H9 (cell line): ENCODE results near the gene SRPK2. TPM values are rescaled to one million over a fixed set of nuclear protein-coding genes. Genes with fewer than 3 reads are reported as not detected.

ENCODE experiments used
- DNase-seq: peaks from one replicate; pipeline ENCODE4 v3.0.0-alpha.2; 2017
- H2AFZ ChIP-seq: one replicate; pipeline ENCODE4 v1.6.1; 2013; ENCODE audit warnings: mild to moderate bottlenecking, low read length, control low read depth, moderate library complexity
- H2AK5ac ChIP-seq: 2 replicates; pipeline ENCODE4 v1.6.1; 2013; ENCODE audit warnings: low read length, control low read depth, mixed read lengths; ENCODE audit not compliant: insufficient read length
- H2BK120ac ChIP-seq: one replicate; pipeline ENCODE4 v1.6.1; 2013; ENCODE audit warnings: low read depth, mild to moderate bottlenecking, low read length, control low read depth, inconsistent platforms; ENCODE audit not compliant: poor library complexity, severe bottlenecking
- H2BK12ac ChIP-seq: 2 replicates; pipeline ENCODE4 v1.6.1; 2013; ENCODE audit warnings: low read length, control low read depth, mixed read lengths, low read depth; ENCODE audit not compliant: insufficient read length
- H2BK15ac ChIP-seq: 2 replicates; pipeline ENCODE4 v1.6.1; 2013; ENCODE audit warnings: low read depth, low read length, control low read depth
- H2BK20ac ChIP-seq: one replicate; pipeline ENCODE4 v1.6.1; 2013; ENCODE audit warnings: low read depth, mild to moderate bottlenecking, low read length, control low read depth, inconsistent platforms; ENCODE audit not compliant: poor library complexity, severe bottlenecking
- H2BK5ac ChIP-seq: 2 replicates; pipeline ENCODE4 v1.6.1; 2013; ENCODE audit warnings: low read length, control low read depth, mixed read lengths; ENCODE audit not compliant: insufficient read length
- H3K14ac ChIP-seq: 2 replicates; pipeline ENCODE4 v1.6.1; 2013; ENCODE audit warnings: low read length, control low read depth; ENCODE audit not compliant: insufficient read depth
- H3K18ac ChIP-seq: 2 replicates; pipeline ENCODE4 v1.6.1; 2013; ENCODE audit warnings: low read depth, mild to moderate bottlenecking, mixed read lengths, low read length, control low read depth; ENCODE audit not compliant: insufficient read length
- H3K23ac ChIP-seq: 2 replicates; pipeline ENCODE4 v1.6.1; 2013; ENCODE audit warnings: low read length, control low read depth, mixed read lengths, low read depth; ENCODE audit not compliant: insufficient read length
- H3K23me2 ChIP-seq: 2 replicates; pipeline ENCODE4 v1.6.1; 2013; ENCODE audit warnings: low read depth, mild to moderate bottlenecking, mixed read lengths, low read length, control low read depth; ENCODE audit not compliant: insufficient read length, poor library complexity, severe bottlenecking
- H3K27ac ChIP-seq: 2 replicates; pipeline ENCODE4 v1.5.1; 2013; ENCODE audit warnings: low read length, control low read depth, mixed read lengths, low read depth; ENCODE audit not compliant: insufficient read length
- H3K27me3 ChIP-seq: 2 replicates; pipeline ENCODE4 v1.6.1; 2013; ENCODE audit warnings: low read length, control low read depth, inconsistent platforms; ENCODE audit not compliant: insufficient read depth
- H3K4ac ChIP-seq: 2 replicates; pipeline ENCODE4 v1.6.1; 2013; ENCODE audit warnings: low read depth, mild to moderate bottlenecking, control low read depth, inconsistent platforms, low read length, moderate library complexity
- H3K4me1 ChIP-seq: 2 replicates; pipeline ENCODE4 v1.6.1; 2013; ENCODE audit warnings: low read length, control low read depth, inconsistent platforms; ENCODE audit not compliant: insufficient read depth
- H3K4me2 ChIP-seq: 2 replicates; pipeline ENCODE4 v1.6.1; 2013; ENCODE audit warnings: low read length, control low read depth, mixed read lengths; ENCODE audit not compliant: insufficient read length, insufficient read depth
- H3K56ac ChIP-seq: 2 replicates; pipeline ENCODE4 v1.6.1; 2013; ENCODE audit warnings: low read depth, mild to moderate bottlenecking, mixed read lengths, low read length, control low read depth; ENCODE audit not compliant: insufficient read length
- H3K79me1 ChIP-seq: 2 replicates; pipeline ENCODE4 v1.6.1; 2013; ENCODE audit warnings: low read depth, mild to moderate bottlenecking, moderate library complexity, low read length, control low read depth, inconsistent platforms; ENCODE audit not compliant: insufficient read depth, poor library complexity, severe bottlenecking
- H3K79me2 ChIP-seq: 2 replicates; pipeline ENCODE4 v1.6.1; 2013; ENCODE audit warnings: low read length, control low read depth, inconsistent platforms; ENCODE audit not compliant: insufficient read depth
- H3K9ac ChIP-seq: 2 replicates; pipeline ENCODE4 v1.6.1; 2013; ENCODE audit warnings: low read length, control low read depth, mixed read lengths; ENCODE audit not compliant: insufficient read length; ENCODE audit errors: extremely low read depth
- H3K9me3 ChIP-seq: one replicate; pipeline ENCODE4 v1.6.1; 2013; ENCODE audit warnings: low read depth, low read length, inconsistent platforms; ENCODE audit not compliant: control insufficient read depth
- H3T11ph ChIP-seq: one replicate; pipeline ENCODE4 v1.6.1; 2013; ENCODE audit warnings: mild to moderate bottlenecking, low read length, control low read depth, inconsistent platforms
- H4K20me1 ChIP-seq: one replicate; pipeline ENCODE4 v1.6.1; 2013; ENCODE audit not compliant: control insufficient read depth, insufficient read length, insufficient read depth
- H4K5ac ChIP-seq: 2 replicates; pipeline ENCODE4 v1.6.1; 2013; ENCODE audit warnings: low read depth, mild to moderate bottlenecking, mixed read lengths, low read length, control low read depth; ENCODE audit not compliant: insufficient read length
- H4K8ac ChIP-seq: replicated peaks from 2 replicates; pipeline ENCODE4 v1.6.1; 2013; ENCODE audit warnings: low read length, control low read depth, mixed read lengths, low read depth; ENCODE audit not compliant: insufficient read length
- H4K91ac ChIP-seq: 2 replicates; pipeline ENCODE4 v1.6.1; 2013; ENCODE audit warnings: low read depth, mild to moderate bottlenecking, moderate library complexity, mixed read lengths, low read length, control low read depth; ENCODE audit not compliant: insufficient read length
- H3K27ac Mint-ChIP-seq, 3 experiments: 2 replicates in 2 of 3; 3 replicates in 1 of 3; pipeline ENCODE4 v1.8.0; 2020 to 2021; ENCODE audit warnings: mixed read lengths in 3 of 3, mild to moderate bottlenecking in 1 of 3, moderate library complexity in 1 of 3
- H3K27me3 Mint-ChIP-seq: 2 replicates; pipeline ENCODE4 v1.8.0; 2021; ENCODE audit warnings: low read depth, mild to moderate bottlenecking, moderate library complexity, mixed read lengths
- H3K36me3 Mint-ChIP-seq, 3 experiments: 2 replicates in 2 of 3; 3 replicates in 1 of 3; pipeline ENCODE4 v1.8.0; 2020 to 2021; ENCODE audit warnings: low read depth in 3 of 3, mixed read lengths in 3 of 3; ENCODE audit not compliant: insufficient read depth in 1 of 3
- H3K4me1 Mint-ChIP-seq, 2 experiments: 2 replicates each; pipeline ENCODE4 v1.8.0; 2020; ENCODE audit warnings: mixed read lengths in 2 of 2
- H3K4me3 Mint-ChIP-seq, 2 experiments: 2 replicates in 1 of 2; 3 replicates in 1 of 2; pipeline ENCODE4 v1.8.0; 2020 to 2021; ENCODE audit warnings: mild to moderate bottlenecking in 2 of 2, mixed read lengths in 2 of 2, moderate library complexity in 1 of 2
- H3K9me3 Mint-ChIP-seq, 2 experiments: 2 replicates in 1 of 2; 3 replicates in 1 of 2; pipeline ENCODE4 v1.8.0; 2020; ENCODE audit warnings: mild to moderate bottlenecking in 2 of 2, mixed read lengths in 2 of 2, moderate library complexity in 1 of 2
- CTCF ChIP-seq: fragments of 200-600 bp; sonication (generic); conservative IDR thresholded peaks from 3 replicates; pipeline ENCODE4 v1.8.0; 2021; ENCODE audit warnings: antibody characterized with exemption, mild to moderate bottlenecking
- WGBS: extraction: QIAGEN DNeasy Blood & Tissue Kit; methylation state at CpG from one replicate; pipeline ENCODE4 v1.1.7; 2013; ENCODE audit warnings: missing lambda C conversion rate, low lambda C conversion rate, mixed read lengths; ENCODE audit not compliant: insufficient read length; ENCODE audit errors: extremely low coverage; 5-methylcytosine and 5-hydroxymethylcytosine counted together
- total RNA-seq: library from RNA; stranded (reverse); gene quantifications from 2 replicates; pipeline ENCODE4 v1.2.1, GENCODE V29; 2021

The SRPK2 gene
- total RNA-seq, 1 experiment from 2014 or later: 41.1 TPM

- no peak overlapping the region for H3T11ph ChIP-seq
- H3K14ac ChIP-seq: no peak overlapping the region
- H3K27ac Mint-ChIP-seq: no peak overlapping the region
- peaks cover 0 to 4% of the 10 kb centered on the region in 2 experiments; a peak in 2 of 5 replicates for H3K9me3 Mint-ChIP-seq
- H3K56ac ChIP-seq: no peak overlapping the region
- no peak overlapping the region for H3K4me3 Mint-ChIP-seq
- no peak overlapping the region for H2BK5ac ChIP-seq
- H2BK15ac ChIP-seq: no peak overlapping the region
- H2AK5ac ChIP-seq: no peak overlapping the region
- H2AFZ ChIP-seq: no peak overlapping the region
- H2BK12ac ChIP-seq: no peak overlapping the region
- H3K4me1 ChIP-seq: no peaks in the 10 kb centered on the region
- no peaks in the 10 kb centered on the region for H3K27me3 Mint-ChIP-seq
- H3K4ac ChIP-seq: no peak overlapping the region
- H3K9me3 ChIP-seq: no peaks in the 10 kb centered on the region
- no peak overlapping the region for H3K9ac ChIP-seq
- WGBS: no CpG with 5 or more reads among the region's 2 CpGs
- no peak overlapping the region for H3K27ac ChIP-seq
- H4K5ac ChIP-seq: no peak overlapping the region
- H3K4me2 ChIP-seq: no peak overlapping the region
- no peaks in the 10 kb centered on the region for H3K79me1 ChIP-seq
- no peaks in the 10 kb centered on the region for H3K23me2 ChIP-seq
- H2BK120ac ChIP-seq: no peak overlapping the region
- no peak overlapping the region for H4K91ac ChIP-seq
- H3K23ac ChIP-seq: no peak overlapping the region
- DNase-seq: no peak
- peaks cover 2 to 4% (median 3%) of the 10 kb centered on the region in 3 experiments; a peak in 4 of 7 replicates for H3K36me3 Mint-ChIP-seq
- no peak overlapping the region for H2BK20ac ChIP-seq
- H3K79me2 ChIP-seq: no peaks in the 10 kb centered on the region; the same call in 1 of the 2 replicates
- H3K4me1 Mint-ChIP-seq: no peaks in the 10 kb centered on the region
- H3K27me3 ChIP-seq: no peaks in the 10 kb centered on the region
- no peak for TF ChIP-seq CTCF
- H4K20me1 ChIP-seq: no peaks in the 10 kb centered on the region
- H4K8ac ChIP-seq: no peak overlapping the region
- H3K18ac ChIP-seq: no peak overlapping the region
Observed at GRCh38 chr7:105185290-105186010, 203.3 kb downstream of the SRPK2 start.
